ENCODE results near the gene KIF20A. TPM values are rescaled to one million over a fixed set of nuclear protein-coding genes. Genes with fewer than 3 reads are reported as not detected.
"Not testable (repeated sequence)": the region's sequence is repeated elsewhere in the genome, so short reads cannot be mapped to it uniquely, and the experiment has no call there.

KIF20A gene
- total RNA-seq, 1 experiment from 2014 or later: 81.9 TPM

GRCh38 chr5:138188626-138189025 is 9.7 kb downstream of the KIF20A start (continued):
- no peak for TF ChIP-seq AFF4 (CRISPR knock-in tag; IDR thresholded peaks at IDR 0.05; ENCODE audit: borderline replicate concordance)
- TF ChIP-seq ZNF219 (CRISPR knock-in tag; IDR thresholded peaks at IDR 0.05; ENCODE audit: borderline replicate concordance): no peak

- Mint-ChIP-seq H3K4me1 (no peaks in the 10 kb centered on the region), H3K4me3 (no peak overlapping the region), H3K27me3 (ENCODE audit: low read depth) (no peaks in the 10 kb centered on the region), H3K27ac (no peak overlapping the region), H3K9me3 (no peaks in the 10 kb centered on the region), H3K36me3 (peaks cover 57% of the 10 kb centered on the region)
- ATAC-seq: no peak
- no peak for DNase-seq (ENCODE audit: low spot score)
- ChIA-PET CTCF (interaction anchor here (0.6 kb wide), 1 partner anchor 52 kb away, joined by 3 read pairs; no protein-coding TSS in a partner anchor), POLR2A (no interaction called here)
- no peak for TF ChIP-seq RELA (CRISPR knock-in tag; IDR thresholded peaks at IDR 0.05; ENCODE audit: borderline replicate concordance)
- no peak for TF ChIP-seq CBFB (CRISPR knock-in tag; IDR thresholded peaks at IDR 0.05; ENCODE audit: low read depth)
- TF ChIP-seq ETV6 (CRISPR knock-in tag; IDR thresholded peaks at IDR 0.05): no peak
- TF ChIP-seq ZNF317 (CRISPR knock-in tag; IDR thresholded peaks at IDR 0.05; ENCODE audit: borderline replicate concordance, low read depth): no peak
- no peak for TF ChIP-seq ZBTB21 (CRISPR knock-in tag; IDR thresholded peaks at IDR 0.05; ENCODE audit: borderline replicate concordance)
- no peak for TF ChIP-seq ZNF416 (CRISPR knock-in tag; IDR thresholded peaks at IDR 0.05)
- no peak for TF ChIP-seq CTCF (IDR thresholded peaks at IDR 0.05)
- TF ChIP-seq SMAD3 (CRISPR knock-in tag; IDR thresholded peaks at IDR 0.05; ENCODE audit: borderline replicate concordance): no peak
- TF ChIP-seq ELF4 (CRISPR knock-in tag; IDR thresholded peaks at IDR 0.05; ENCODE audit: low read depth): no peak
- TF ChIP-seq, protein P1, sequence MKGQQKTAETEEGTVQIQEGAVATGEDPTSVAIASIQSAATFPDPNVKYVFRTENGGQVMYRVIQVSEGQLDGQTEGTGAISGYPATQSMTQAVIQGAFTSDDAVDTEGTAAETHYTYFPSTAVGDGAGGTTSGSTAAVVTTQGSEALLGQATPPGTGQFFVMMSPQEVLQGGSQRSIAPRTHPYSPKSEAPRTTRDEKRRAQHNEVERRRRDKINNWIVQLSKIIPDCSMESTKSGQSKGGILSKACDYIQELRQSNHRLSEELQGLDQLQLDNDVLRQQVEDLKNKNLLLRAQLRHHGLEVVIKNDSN (CRISPR knock-in tag; IDR thresholded peaks at IDR 0.05): no peak
- TF ChIP-seq, protein P2, sequence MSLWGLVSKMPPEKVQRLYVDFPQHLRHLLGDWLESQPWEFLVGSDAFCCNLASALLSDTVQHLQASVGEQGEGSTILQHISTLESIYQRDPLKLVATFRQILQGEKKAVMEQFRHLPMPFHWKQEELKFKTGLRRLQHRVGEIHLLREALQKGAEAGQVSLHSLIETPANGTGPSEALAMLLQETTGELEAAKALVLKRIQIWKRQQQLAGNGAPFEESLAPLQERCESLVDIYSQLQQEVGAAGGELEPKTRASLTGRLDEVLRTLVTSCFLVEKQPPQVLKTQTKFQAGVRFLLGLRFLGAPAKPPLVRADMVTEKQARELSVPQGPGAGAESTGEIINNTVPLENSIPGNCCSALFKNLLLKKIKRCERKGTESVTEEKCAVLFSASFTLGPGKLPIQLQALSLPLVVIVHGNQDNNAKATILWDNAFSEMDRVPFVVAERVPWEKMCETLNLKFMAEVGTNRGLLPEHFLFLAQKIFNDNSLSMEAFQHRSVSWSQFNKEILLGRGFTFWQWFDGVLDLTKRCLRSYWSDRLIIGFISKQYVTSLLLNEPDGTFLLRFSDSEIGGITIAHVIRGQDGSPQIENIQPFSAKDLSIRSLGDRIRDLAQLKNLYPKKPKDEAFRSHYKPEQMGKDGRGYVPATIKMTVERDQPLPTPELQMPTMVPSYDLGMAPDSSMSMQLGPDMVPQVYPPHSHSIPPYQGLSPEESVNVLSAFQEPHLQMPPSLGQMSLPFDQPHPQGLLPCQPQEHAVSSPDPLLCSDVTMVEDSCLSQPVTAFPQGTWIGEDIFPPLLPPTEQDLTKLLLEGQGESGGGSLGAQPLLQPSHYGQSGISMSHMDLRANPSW (CRISPR knock-in tag; conservative IDR thresholded peaks at IDR 0.05; ENCODE audit: low read depth): no peak
- TF ChIP-seq ZNF423 (CRISPR knock-in tag; IDR thresholded peaks at IDR 0.05): no peak
- no peak for TF ChIP-seq OVOL2 (CRISPR knock-in tag; IDR thresholded peaks at IDR 0.05; ENCODE audit: borderline replicate concordance)
- no peak for TF ChIP-seq RORB (CRISPR knock-in tag; IDR thresholded peaks at IDR 0.05)
- TF ChIP-seq, protein P3, sequence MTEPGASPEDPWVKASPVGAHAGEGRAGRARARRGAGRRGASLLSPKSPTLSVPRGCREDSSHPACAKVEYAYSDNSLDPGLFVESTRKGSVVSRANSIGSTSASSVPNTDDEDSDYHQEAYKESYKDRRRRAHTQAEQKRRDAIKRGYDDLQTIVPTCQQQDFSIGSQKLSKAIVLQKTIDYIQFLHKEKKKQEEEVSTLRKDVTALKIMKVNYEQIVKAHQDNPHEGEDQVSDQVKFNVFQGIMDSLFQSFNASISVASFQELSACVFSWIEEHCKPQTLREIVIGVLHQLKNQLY (CRISPR knock-in tag; IDR thresholded peaks at IDR 0.05): no peak
- TF ChIP-seq CDX4 (CRISPR knock-in tag; IDR thresholded peaks at IDR 0.05; ENCODE audit: borderline replicate concordance): no peak
- no peak for TF ChIP-seq PRRX2 (CRISPR knock-in tag; IDR thresholded peaks at IDR 0.05)
- TF ChIP-seq NR2C2 (CRISPR knock-in tag; IDR thresholded peaks at IDR 0.05): no peak
- no peak for TF ChIP-seq NFYB (CRISPR knock-in tag; conservative IDR thresholded peaks at IDR 0.05; ENCODE audit: low read depth)
These were observed 13.9 kb downstream of the KIF20A start for GRCh38 chr5:138192826-138193225.

DNA sequence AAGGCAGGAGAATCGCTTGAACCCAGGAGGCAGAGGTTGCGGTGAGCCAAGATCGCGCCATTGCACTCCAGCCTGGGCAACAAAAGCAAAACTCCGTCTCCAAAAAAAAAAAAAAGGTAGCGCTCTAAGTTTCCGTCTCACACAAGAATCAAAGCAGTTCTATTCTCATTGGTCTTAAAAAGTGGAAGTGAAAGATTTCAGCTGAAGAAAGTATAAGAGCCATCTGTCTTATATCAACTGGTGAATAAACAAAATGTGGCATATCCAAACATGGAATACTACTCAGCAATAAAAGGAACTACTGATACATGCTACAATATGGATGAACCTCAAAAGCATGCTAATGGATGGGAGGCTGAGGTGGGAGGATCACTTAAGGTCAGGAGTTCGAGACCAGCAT is 14.9 kb downstream of the KIF20A start:
- H3K4me1 Mint-ChIP-seq; POLR2A ChIA-PET; ATAC-seq; H3K4me3 Mint-ChIP-seq; H3K9me3 Mint-ChIP-seq; CTCF ChIA-PET; H3K27ac Mint-ChIP-seq; DNase-seq (ENCODE audit: low spot score); H3K27me3 Mint-ChIP-seq (ENCODE audit: low read depth): not testable (repeated sequence)
- peaks cover 56% of the 10 kb centered on the region for H3K36me3 Mint-ChIP-seq
